Fibroblast of upper back skin (primary cell): Measurements from ENCODE around the gene TMEM53.
A peak's percentile ranks its signal among the peaks of the same experiment; 100 is the strongest.
"Not testable (repeated sequence)": the region's sequence is repeated elsewhere in the genome, so short reads cannot be mapped to it uniquely, and the experiment has no call there.

Experiments
- DNase-seq: peaks from one replicate; pipeline ENCODE4 v3.0.0-alpha.2; 2013

TMEM53 gene

GRCh38 chr1:44674113-44675000 is at the start of gene TMEM53, which contains the start of gene ARMH1:
TSS of gene TMEM53 (minus strand) at chr1:44674481. CDS start at chr1:44674391, 90 bp downstream.
TSS of gene ARMH1 (plus strand) at chr1:44674714. CDS start at chr1:44689698, 14,984 bp downstream.
- peak; percentile 99 for DNase-seq

GRCh38 chr1:44723496-44724295 is 49.4 kb upstream of the TMEM53 start:
- no peak for DNase-seq

GRCh38 chr1:44723064-44723463 is 48.8 kb upstream of the TMEM53 start:
- no peak for DNase-seq

- peak; percentile 92 for DNase-seq
Observed at GRCh38 chr1:44721485-44722361, 47.4 kb upstream of the TMEM53 start.

GRCh38 chr1:44720281-44720680 is 46.0 kb upstream of the TMEM53 start:
- DNase-seq = no peak

GRCh38 chr1:44719318-44719717 is 45.0 kb upstream of the TMEM53 start:
- no peak for DNase-seq

- no peak for DNase-seq
Observed at GRCh38 chr1:44718091-44718490, 43.8 kb upstream of the TMEM53 start.

- DNase-seq = no peak
Observed at GRCh38 chr1:44717653-44718052, 43.4 kb upstream of the TMEM53 start.

- DNase-seq = no peak
Observed at GRCh38 chr1:44717156-44717555, 42.9 kb upstream of the TMEM53 start.

- peak; percentile 71 for DNase-seq
Observed at GRCh38 chr1:44714944-44715571, 40.8 kb upstream of the TMEM53 start.

- no peak for DNase-seq
Observed at GRCh38 chr1:44714532-44714931, 40.3 kb upstream of the TMEM53 start.

GRCh38 chr1:44713321-44713781 is 39.1 kb upstream of the TMEM53 start:
- no peak for DNase-seq

GRCh38 chr1:44707959-44708831 is 33.9 kb upstream of the TMEM53 start:
- peak; percentile 38 for DNase-seq

GRCh38 chr1:44707112-44707881 is 33.0 kb upstream of the TMEM53 start:
- DNase-seq = peak; percentile 95

GRCh38 chr1:44705938-44706337 is 31.7 kb upstream of the TMEM53 start:
- DNase-seq = no peak

- DNase-seq = no peak
Observed at GRCh38 chr1:44705470-44705869, 31.2 kb upstream of the TMEM53 start.

- no peak for DNase-seq
Observed at GRCh38 chr1:44701141-44701573, 26.9 kb upstream of the TMEM53 start.

- DNase-seq = no peak
Observed at GRCh38 chr1:44700573-44700972, 26.3 kb upstream of the TMEM53 start.

- not testable (repeated sequence) for DNase-seq
Observed at GRCh38 chr1:44699375-44699774, 25.1 kb upstream of the TMEM53 start.

GRCh38 chr1:44698138-44698537 is 23.9 kb upstream of the TMEM53 start:
- no peak for DNase-seq
